HG03354 (cell line): ENCODE data around the gene CDK5R2.
"Not testable (repeated sequence)": the region's sequence is repeated elsewhere in the genome, so short reads cannot be mapped to it uniquely, and the experiment has no call there.

ENCODE experiments used
- ATAC-seq: cut with Tn5 transposase; IDR thresholded peaks from one replicate; pipeline ENCODE4 v1.9.1; 2021; ENCODE audit warnings: mild to moderate bottlenecking; ENCODE audit not compliant: unreplicated experiment, poor library complexity, severe bottlenecking

Gene CDK5R2

DNA sequence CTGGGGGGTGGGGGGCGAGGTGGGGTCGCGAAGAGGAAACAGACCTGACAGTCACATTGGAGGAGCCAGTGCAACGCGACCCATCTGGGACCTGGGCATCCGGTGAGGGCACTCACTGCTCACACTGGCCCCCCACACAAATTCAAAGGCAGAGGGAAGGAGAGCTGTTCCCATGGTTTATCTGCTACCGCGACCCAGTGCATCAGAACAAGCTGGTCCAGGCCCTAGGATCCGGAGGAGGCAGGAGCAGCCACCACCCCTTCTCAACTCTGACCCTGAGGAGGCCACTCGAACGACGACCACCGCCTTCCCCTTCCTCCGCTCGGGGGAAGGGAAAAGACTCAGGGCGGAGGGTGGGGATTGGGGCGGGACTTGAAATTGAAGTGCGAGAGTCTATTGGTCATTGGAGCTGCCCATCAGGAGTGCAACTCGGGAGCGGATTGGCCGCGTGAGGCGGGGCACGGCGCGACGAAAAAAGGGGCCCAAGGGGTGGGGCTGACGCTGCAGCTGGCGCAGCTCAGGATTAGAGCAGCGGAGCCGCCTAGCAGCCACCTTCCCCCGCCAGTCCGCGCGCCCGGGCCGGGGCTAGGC lies at the start of gene CDK5R2:
TSS of gene CDK5R2 (plus strand) at position 526 of the 591 bp plus-strand sequence. CDS start 155 bp downstream, outside the sequence.
- peak; percentile 97 for ATAC-seq

DNA sequence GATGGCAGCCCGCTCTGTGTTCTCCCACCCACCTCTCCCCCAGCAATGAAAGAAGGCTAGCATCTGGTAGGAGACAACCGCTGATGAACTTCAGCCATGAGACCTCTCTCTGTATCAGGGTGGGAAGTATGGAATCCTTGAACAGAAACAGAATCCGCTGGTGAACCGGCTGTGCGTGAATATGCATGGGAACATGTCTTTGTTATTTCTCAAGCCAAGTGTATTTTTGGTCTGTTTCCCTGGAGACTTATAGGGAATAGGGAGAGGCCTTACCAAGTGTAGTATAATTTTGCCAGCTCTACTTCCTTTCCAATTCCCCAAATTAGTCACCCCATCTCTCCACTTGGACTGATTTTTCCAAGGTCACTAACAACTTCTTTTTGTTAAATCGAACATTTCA lies 48.7 kb upstream of the CDK5R2 start:
- no peak for ATAC-seq

DNA sequence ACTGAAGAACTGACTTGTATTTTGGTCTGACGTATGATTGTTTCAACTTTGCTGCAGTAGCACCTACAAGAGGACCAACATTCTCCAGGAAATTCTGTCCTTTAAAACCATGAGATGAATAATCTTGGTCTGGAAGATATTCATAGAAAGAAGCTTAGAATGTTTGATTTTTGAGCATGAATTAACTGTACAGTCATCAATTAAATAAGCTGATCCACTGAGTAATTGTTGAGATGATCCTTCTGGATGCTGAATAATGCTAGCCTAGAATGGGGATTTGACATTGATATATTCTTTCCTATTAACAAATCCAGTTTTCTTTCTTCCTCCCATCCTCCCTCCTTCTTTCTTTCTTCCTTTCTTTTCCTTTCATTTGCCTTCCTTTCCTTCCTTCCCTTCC lies 39.0 kb upstream of the CDK5R2 start:
- ATAC-seq: no peak

DNA sequence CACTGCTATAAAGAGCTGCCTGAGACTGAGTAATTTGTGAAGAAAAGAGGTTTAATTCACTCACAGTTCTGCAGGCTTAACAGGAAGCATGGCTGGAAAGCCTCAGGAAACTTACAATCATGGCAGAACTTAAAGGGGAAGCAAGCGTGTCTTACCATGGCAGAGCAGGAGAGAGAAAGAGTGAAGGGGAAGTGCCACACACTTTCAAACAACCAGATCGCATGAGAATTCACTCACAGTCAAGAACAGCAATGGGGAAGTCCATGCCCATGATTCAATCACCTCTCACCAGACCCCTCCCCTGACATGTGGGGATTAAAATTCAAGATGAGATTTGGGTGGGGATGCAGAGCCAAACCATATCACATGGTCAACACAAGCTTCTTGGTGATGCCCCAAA lies 34.7 kb upstream of the CDK5R2 start:
- no peak for ATAC-seq

DNA sequence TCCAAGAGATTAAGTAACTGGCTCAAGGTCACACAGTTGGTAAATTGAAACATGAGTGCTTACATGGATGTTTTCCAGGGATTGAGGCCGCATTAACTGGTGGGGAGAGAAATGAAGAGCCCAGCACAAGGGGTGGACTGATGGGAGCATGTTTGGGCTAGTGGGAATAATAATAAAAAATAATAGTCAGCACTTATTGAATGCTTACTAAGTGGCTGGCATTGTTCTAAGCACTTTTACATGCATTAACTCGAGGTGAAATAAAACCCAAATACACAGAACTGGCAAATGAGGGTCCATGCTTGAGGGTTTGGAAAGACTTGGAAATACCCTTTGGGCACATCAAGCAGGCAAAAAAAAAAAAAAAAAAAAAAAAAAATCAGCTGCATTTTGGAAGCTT lies 34.0 kb upstream of the CDK5R2 start:
- no peak for ATAC-seq

DNA sequence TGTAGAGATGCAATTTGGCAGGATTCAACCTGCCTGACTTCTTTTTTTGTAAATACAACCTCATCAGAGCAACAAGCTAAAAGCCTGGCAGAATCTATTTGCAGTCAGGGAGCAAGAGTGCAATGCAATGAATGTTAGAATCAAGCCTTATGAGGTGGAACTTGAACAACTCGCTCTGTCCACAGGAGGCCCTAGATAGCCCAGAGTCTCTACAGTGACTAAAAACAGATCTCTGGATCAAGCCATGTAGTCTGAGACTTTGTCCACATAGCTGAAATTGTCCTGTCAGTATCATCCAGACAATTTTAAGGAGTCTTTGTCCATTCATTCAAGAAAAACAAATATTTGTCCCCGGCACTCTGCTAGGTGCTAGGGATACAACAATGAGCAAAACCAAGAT lies 32.0 kb upstream of the CDK5R2 start:
- no peak for ATAC-seq

DNA sequence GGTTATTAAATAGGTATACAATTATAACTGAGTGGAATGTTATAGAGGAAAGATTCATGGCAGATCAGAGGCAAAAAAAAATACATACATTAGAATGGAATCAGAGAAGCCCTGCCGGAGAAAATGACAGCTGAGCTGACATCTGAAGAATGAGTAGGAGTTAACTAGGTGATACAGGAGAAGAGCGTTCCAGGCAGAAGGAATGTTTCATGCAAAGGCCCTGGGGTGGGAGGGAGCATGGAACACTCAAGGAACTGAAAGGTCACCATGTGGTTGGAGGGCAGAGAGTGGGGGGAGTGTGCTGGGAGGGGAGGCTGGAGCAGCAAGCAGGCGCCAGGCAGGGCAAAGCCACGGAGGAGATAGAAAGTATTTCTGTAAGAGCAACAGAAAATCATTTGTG lies 31.6 kb upstream of the CDK5R2 start:
- ATAC-seq: no peak

DNA sequence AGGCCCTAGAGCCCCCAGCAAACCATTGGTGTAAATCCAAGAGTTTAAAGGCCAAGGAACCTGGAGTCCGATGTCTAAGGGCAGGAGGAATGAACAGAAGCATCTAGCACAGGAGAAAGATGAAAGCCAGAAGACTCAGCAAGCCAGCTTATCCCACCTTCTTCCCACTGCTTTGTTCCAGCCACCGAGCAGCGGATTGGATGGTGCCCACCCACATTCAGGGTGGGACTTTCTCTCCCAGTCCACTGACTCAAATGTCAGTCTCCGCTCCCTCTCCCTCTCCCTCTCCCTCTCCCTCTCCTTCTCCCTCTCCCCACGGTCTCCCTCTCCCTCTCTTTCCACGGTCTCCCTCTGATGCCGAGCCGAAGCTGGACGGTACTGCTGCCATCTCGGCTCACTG lies 29.0 kb upstream of the CDK5R2 start:
- not testable (repeated sequence) for ATAC-seq

DNA sequence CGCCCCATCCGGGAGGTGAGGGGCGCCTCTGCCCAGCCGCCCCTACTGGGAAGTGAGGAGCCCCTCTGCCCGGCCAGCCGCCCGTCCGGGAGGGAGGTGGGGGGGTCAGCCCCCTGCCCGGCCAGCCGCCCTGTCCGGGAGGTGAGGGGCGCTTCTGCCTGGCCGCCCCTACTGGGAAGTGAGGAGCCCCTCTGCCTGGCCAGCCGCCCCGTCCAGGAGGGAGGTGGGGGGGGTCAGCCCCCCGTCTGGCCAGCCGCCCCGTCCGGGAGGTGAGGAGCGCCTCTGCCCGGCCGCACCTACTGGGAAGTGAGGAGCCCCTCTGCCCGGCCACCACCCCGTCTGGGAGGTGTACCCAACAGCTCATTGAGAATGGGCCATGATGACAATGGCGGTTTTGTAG lies 27.7 kb upstream of the CDK5R2 start:
- not testable (repeated sequence) for ATAC-seq

DNA sequence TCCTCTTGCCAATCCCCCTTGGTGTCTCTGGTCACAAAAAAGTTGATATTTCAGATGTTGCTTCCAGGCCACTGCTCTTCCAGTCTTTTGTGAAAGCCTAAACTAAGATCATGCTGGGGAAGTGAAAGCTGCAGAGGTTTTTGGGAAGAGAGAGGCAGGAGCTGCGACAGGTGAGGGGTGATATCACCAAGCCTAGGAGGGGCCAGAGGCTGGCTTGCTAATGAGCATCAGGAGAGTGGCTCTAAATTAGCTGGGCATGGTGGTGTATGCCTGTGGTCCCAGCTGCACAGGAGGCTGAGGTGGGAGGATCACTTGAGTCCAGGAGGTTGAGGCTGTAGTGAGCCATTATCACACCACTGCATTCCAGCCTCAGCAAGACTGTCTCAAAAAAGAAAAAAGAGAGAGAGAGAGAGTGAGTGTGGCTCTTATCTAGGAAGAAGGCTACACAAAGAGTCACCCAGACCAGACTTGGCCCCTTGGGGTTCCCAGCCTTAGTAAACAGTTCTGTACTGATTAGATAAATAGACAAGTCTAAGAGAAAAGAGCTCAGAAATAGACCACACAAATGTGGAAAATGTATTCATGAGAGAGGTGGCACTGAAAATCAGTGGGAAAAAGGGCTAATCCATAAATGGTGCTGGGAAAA lies 14.6 kb upstream of the CDK5R2 start:
- ATAC-seq: no peak

DNA sequence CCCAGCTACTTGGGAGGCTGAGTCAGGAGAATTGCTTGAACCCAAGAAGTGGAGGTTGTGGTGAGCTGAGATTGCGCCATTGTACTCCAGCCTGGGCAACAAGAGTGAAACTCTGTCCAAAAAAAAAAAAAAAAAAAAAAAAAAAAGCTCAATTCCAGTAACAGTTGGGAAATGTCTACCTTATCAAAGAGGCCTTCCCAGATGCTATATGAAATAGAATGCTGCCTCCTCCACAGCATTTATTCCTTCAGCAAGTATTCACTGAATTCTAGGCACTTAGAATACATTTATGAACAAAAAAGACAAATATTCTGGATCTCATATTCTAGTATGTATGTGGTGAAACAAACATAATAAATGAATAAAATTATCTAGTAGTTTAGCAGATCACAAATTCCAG lies 12.8 kb upstream of the CDK5R2 start:
- no peak for ATAC-seq

DNA sequence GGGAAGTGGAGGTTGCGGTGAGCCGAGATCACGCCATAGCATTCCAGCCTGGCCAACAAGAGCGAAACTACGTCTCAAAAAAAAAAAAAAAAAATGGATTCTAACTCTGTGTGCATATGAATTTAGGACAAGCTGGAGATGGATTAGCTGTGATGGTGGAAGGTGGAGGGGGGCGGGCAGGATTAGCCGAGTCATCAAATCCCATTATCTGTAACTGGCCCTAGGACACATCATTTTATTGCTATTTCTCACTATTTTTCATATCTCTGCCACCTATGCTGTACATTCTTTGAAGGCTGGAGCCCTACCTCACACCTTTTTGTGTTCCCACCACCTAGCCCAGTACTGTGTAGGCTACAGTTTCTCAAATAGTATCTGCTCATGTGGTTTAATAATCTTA lies 7.3 kb upstream of the CDK5R2 start:
- ATAC-seq: no peak

DNA sequence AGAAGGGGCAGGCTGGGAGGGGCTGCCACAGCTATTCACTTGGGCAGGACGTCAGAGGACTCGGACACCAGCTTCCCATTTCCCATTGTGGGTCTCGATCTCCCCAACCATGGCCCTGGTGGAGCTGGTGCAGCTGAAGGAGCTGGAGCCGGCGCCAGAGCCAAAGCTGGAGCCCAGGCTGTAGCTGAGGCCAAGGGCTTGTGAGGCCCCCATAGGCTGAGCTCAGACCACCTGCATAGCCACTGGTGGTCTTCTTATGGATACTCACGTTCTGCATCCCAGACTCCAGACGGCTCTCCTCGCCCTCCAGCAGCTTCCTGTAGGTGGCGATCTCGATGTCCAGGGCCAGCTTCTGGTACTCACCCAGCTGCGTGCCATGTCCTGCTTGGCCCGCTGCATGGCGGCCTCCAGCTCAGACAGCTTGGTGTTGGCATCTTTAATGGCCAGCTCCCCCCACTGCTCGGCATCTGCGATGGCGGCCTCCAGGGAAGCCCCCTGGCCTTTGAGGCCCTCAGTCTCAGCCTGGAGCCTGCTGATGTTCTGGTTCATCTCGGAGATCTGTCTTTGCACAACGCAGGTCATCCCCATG lies 6.0 kb upstream of the CDK5R2 start:
- no peak for ATAC-seq

DNA sequence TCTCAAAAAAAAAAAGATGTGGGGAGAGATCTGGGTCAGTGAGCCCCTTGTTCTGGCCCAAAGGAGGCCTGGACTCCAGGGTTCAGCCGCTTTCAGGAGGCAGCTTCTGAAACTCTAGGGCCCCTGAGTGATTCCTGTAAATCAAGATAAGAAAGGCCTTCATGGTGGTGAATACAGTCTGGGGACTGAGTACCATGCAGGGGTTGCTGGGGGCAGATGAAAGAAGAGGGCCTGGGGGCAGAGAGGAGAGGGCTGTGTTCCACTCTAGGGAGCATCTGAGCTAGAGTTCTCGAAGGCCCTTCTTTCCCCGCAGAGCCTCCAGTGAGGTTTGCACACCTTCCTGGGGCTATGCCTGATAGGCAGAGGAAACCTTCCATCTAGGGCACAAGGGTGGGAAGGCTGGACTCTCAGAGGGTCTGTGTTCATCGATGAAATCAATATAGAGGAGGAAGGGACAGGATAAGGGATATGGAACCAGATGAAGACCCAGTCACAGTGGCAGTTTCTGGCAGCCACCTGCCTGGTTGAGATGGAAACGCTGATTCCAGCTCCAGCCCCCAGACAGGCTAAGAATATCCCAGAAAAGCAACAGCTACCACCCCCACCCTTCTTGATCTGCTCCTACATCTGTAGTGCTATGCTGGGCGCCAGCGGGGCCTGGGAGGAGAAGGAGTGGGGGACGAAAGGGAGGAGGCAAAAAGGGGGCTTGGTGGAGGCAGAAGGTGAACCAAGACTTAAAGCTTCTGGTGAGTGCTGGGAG lies 4.7 kb upstream of the CDK5R2 start:
- no peak for ATAC-seq

DNA sequence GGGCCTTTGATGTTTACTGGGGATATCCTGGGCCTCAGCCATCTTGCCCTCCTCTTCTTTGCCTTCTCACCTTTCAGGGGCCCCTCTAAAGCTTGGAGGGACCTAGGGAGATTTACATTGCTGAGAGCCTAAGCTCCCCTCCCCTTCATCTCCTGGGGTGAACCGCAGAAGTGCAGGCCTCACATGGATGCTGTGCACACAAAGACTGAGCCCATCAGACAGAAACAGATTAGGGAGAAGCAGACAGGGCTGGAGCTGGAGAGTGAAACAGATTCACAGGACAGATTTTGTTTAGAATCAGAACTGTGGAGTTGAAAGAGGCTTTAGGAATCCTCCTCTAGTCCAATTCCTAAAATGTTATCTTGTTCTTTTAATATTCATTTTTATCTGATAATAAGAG lies 3.4 kb upstream of the CDK5R2 start:
- no peak for ATAC-seq

DNA sequence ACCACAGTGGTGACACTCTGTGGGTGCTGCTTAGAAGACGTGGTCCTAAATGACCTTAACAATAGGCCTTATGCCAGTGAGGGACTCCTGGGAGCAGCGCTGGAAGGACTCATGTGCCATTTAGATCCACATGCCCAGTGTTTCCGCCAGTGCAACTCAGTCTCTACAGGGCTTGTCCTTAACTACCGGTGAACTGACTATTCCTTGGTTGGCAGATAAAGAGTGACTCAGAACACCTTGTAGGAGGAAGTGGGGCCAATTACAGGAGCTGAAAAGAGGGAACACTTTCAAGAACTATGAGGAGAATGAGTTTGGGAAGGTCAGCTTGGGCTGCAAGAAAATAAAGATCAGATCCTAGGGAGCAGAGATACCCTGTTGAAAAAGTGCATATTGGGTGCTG lies 1.8 kb upstream of the CDK5R2 start:
- no peak for ATAC-seq

DNA sequence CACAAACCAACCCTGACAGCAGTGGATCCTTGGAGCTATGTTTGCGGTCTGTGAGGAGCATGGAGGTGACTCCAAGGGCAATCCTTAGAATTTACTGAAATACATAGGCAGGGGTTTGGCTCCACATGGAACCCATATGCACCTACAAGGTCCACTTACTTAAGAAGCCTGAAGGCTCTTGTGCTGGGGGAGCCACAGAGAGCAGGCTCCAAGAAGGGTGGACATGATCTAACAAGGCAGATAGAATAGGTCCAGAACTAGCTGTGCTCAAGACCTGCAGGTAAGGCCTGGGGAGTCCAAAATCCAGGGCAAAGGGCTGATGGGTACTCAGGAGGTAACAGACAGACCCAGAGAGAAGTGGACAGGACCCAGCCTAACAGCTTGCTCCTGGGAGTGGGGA lies 1.2 kb upstream of the CDK5R2 start:
- ATAC-seq: no peak

DNA sequence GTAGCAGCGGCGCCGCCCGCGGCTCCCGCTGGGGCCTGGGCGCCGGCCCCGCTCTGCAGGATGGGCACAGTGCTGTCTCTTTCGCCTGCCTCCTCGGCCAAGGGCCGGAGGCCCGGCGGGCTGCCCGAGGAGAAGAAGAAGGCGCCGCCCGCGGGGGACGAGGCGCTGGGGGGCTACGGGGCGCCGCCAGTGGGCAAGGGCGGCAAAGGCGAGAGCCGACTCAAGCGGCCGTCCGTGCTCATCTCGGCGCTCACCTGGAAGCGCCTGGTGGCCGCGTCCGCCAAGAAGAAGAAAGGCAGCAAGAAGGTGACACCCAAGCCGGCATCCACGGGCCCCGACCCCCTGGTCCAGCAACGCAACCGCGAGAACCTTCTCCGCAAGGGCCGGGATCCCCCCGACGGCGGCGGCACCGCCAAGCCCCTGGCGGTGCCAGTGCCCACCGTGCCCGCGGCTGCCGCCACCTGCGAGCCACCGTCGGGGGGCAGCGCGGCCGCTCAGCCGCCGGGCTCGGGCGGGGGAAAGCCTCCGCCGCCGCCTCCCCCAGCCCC lies 369 bp downstream of the CDK5R2 start:
- no peak for ATAC-seq

DNA sequence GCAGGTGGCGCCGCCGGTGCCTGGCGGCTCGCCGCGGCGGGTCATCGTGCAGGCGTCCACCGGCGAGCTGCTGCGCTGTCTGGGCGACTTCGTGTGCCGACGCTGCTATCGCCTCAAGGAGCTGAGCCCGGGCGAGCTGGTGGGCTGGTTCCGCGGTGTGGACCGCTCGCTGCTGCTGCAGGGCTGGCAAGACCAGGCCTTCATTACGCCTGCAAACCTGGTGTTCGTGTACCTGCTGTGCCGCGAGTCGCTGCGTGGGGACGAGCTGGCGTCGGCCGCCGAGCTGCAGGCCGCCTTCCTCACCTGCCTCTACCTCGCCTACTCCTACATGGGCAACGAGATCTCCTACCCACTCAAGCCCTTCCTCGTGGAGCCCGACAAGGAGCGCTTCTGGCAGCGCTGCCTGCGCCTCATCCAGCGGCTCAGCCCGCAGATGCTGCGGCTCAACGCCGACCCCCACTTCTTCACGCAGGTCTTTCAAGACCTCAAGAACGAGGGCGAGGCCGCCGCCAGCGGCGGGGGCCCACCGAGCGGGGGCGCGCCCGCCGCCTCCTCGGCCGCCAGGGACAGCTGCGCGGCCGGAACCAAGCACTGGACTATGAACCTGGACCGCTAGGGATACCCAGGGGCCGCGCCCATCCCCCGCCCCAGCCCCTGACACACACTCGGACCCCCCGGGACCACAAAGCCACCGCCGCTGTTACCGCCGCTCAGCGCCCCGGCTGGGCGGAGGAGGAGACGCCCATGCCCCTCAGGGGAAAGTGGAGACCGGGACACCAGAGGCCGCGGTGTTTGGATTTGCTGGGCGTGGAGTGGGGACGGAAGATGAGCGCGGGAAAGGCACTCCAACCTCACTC lies 1.1 kb downstream of the CDK5R2 start:
- ATAC-seq: no peak

DNA sequence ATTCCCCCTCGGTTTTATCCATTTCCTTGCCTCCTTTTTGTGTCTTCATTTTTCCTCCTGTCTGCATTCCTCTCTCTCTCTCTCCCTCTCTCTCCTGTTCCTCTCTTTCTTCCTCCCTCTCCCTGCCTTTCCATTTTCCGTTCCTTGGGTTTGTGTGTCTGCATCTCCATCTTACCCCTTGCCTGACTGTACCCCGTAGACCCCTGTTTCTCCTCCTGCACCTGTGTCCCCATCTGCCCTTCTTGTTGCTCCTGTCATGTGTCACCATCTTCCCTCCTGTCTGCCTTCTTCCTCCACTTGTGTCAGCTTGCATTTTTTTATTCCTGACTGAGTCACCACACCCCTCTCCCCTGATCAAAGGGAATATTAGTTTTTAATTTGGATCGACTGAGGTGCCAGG lies 1.8 kb downstream of the CDK5R2 start:
- no peak for ATAC-seq
